ENCODE results near the gene SORCS3.

DNA sequence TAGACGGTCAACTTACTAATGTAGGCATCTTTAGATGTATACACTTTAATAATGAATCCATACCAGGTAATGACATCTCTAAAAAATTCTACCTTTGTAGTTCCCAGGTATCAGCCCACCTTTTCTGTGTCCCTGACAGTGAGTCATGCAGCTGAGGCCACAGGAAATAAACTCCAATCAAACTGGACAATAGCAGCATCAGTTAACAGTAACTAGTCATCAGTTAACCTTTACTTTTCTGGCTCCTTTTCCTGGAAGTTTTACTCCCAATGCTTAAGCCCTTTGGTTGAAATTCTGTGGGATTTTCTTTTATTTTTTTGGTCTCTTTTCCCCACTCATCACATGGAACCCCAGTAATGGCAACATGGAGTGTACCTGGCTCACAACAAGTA, 617.6 kb downstream of the SORCS3 start:
- TF ChIP-seq KDM1A (IDR thresholded peaks at IDR 0.05; ENCODE audit: borderline replicate concordance) (no peak), ESRRA (IDR thresholded peaks at IDR 0.05; ENCODE audit: low read length) (no peak), FOXM1 (IDR thresholded peaks at IDR 0.05; ENCODE audit: low read depth, low read length) (no peak), SP1 (IDR thresholded peaks at IDR 0.05; ENCODE audit: low read depth, low read length) (no peak), ATF3 (IDR thresholded peaks at IDR 0.05; ENCODE audit: borderline replicate concordance, extremely low read depth, low read depth, low read length) (no peak), PBX3 (IDR thresholded peaks at IDR 0.05; ENCODE audit: insufficient replicate concordance, low read depth, low read length) (no peak), EZH2 (IDR thresholded peaks at IDR 0.05; ENCODE audit: borderline replicate concordance, control insufficient read depth, low read depth, low read length) (no peak), PAX5 (IDR thresholded peaks at IDR 0.05; ENCODE audit: borderline replicate concordance, low read depth, low read length) (no peak), GABPA (IDR thresholded peaks at IDR 0.05; ENCODE audit: low read depth) (no peak), SREBF1 (IDR thresholded peaks at IDR 0.05; ENCODE audit: low read length) (no peak), CREM (IDR thresholded peaks at IDR 0.05; ENCODE audit: low read depth) (no peak), NFYB (IDR thresholded peaks at IDR 0.05; ENCODE audit: insufficient read depth, low read depth, low read length) (no peak), POLR2A (IDR thresholded peaks at IDR 0.05; ENCODE audit: low read depth, low read length) (no peak)

All from GM12878 (cell line).